ENCODE measurements around the gene UTP18.

UTP18 gene

GRCh38 chr17:51251010-51251409, 9.3 kb upstream of the UTP18 start:
- Histone ChIP-seq H3K4me2 (ENCODE audit: low read length) (no peak overlapping the region), H3K4me1 (ENCODE audit: low read length) (peaks cover 10% of the 10 kb centered on the region), H3K9ac (ENCODE audit: low read length) (no peak overlapping the region), H3K36me3 (replicated peaks; ENCODE audit: low read depth, low read length) (peaks cover 39% of the 10 kb centered on the region), H3K27ac (ENCODE audit: low read length) (no peak overlapping the region), H2AFZ (ENCODE audit: low read depth, low read length) (no peak overlapping the region), H3K9me3 (ENCODE audit: insufficient read depth, low read length) (no peaks in the 10 kb centered on the region), H3K27me3 (ENCODE audit: low read depth, low read length) (no peaks in the 10 kb centered on the region), H4K20me1 (ENCODE audit: insufficient read depth, low read length) (peaks cover 19% of the 10 kb centered on the region), H3K4me3 (ENCODE audit: low read length) (no peak overlapping the region), H3K79me2 (ENCODE audit: low read length) (peaks cover 61% of the 10 kb centered on the region)
- no peak for TF ChIP-seq EZH2phosphoT487 (IDR thresholded peaks at IDR 0.05; ENCODE audit: low read depth)
- TF ChIP-seq CTCF (IDR thresholded peaks at IDR 0.05; ENCODE audit: low read depth, low read length), result no peak

DNA sequence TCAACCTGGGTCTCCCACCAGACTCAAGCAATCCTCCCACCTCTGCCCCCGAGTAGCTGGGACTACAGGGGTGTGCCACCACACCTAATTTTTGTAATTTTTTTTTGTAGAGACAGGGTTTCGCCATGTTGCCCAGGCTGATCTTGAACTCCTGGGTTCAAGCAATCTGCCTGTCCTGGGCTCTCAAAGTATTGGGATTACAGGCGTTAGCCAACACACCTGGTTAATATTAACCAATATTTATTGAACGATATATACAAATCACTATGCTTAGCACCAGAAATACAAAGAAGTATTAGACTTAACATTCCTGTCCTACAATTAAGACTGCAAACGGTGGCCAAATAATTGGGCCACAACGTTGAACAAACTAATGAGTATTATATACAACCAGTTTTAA, 4.7 kb upstream of the UTP18 start:
- no peaks in the 10 kb centered on the region for H3K9me3 ChIP-seq (ENCODE audit: insufficient read depth, low read length)
- H3K4me1 ChIP-seq (ENCODE audit: low read length), result peaks cover 24% of the 10 kb centered on the region
- H3K27ac ChIP-seq (ENCODE audit: low read length), result no peak overlapping the region
- TF ChIP-seq EZH2phosphoT487 (IDR thresholded peaks at IDR 0.05; ENCODE audit: low read depth) (no peak), CTCF (IDR thresholded peaks at IDR 0.05; ENCODE audit: low read depth, low read length) (no peak)
- peaks cover 51% of the 10 kb centered on the region for H3K36me3 ChIP-seq (replicated peaks; ENCODE audit: low read depth, low read length)
- no peak overlapping the region for H3K4me3 ChIP-seq (ENCODE audit: low read length)
- H4K20me1 ChIP-seq (ENCODE audit: insufficient read depth, low read length), result peaks cover 39% of the 10 kb centered on the region
- H3K9ac ChIP-seq (ENCODE audit: low read length), result no peak overlapping the region
- no peak overlapping the region for H3K4me2 ChIP-seq (ENCODE audit: low read length)
- no peak overlapping the region for H2AFZ ChIP-seq (ENCODE audit: low read depth, low read length)
- H3K79me2 ChIP-seq (ENCODE audit: low read length), result peaks cover 96% of the 10 kb centered on the region
- H3K27me3 ChIP-seq (ENCODE audit: low read depth, low read length), result no peaks in the 10 kb centered on the region

DNA sequence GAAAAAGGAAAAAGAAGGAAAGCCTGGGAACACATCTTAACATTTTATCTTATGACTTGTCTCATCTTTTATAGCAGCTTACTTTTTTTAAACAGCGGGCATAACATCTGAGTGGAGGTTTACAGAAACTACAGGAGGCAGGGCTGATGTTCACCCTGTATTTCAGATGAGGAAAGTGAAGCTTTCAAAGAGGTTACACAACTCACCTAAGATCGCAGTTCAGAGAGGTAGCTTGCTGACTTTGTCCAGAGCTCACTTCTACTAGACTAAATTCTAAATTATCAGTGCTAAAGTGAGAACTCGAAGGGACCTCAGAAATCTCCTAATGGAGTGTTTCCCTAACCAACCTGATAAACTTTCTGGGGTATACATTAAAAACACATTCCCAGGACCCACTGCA, 4.2 kb upstream of the UTP18 start:
- peaks cover 97% of the 10 kb centered on the region for H3K79me2 ChIP-seq (ENCODE audit: low read length)
- H3K9ac ChIP-seq (ENCODE audit: low read length), result no peak overlapping the region
- H4K20me1 ChIP-seq (ENCODE audit: insufficient read depth, low read length), result peaks cover 40% of the 10 kb centered on the region
- H3K36me3 ChIP-seq (replicated peaks; ENCODE audit: low read depth, low read length), result peaks cover 48% of the 10 kb centered on the region
- H3K4me1 ChIP-seq (ENCODE audit: low read length), result peaks cover 24% of the 10 kb centered on the region
- H3K27ac ChIP-seq (ENCODE audit: low read length), result no peak overlapping the region
- H2AFZ ChIP-seq (ENCODE audit: low read depth, low read length), result no peak overlapping the region
- TF ChIP-seq CTCF (IDR thresholded peaks at IDR 0.05; ENCODE audit: low read depth, low read length) (no peak), EZH2phosphoT487 (IDR thresholded peaks at IDR 0.05; ENCODE audit: low read depth) (no peak)
- no peaks in the 10 kb centered on the region for H3K9me3 ChIP-seq (ENCODE audit: insufficient read depth, low read length)
- no peak overlapping the region for H3K4me3 ChIP-seq (ENCODE audit: low read length)
- H3K4me2 ChIP-seq (ENCODE audit: low read length), result no peak overlapping the region
- no peaks in the 10 kb centered on the region for H3K27me3 ChIP-seq (ENCODE audit: low read depth, low read length)

GRCh38 chr17:51257150-51258081, 2.9 kb upstream of the UTP18 start:
- Histone ChIP-seq H3K79me2 (ENCODE audit: low read length) (peaks cover 98% of the 10 kb centered on the region), H3K9me3 (ENCODE audit: insufficient read depth, low read length) (no peaks in the 10 kb centered on the region), H3K4me2 (ENCODE audit: low read length) (peak overlapping the region; percentile 94), H3K4me3 (ENCODE audit: low read length) (peak overlapping the region; percentile 98), H2AFZ (ENCODE audit: low read depth, low read length) (no peak overlapping the region), H3K9ac (ENCODE audit: low read length) (peak overlapping the region; percentile 93; the same call in 1 of the 2 replicates), H4K20me1 (ENCODE audit: insufficient read depth, low read length) (peaks cover 51% of the 10 kb centered on the region), H3K4me1 (ENCODE audit: low read length) (peaks cover 31% of the 10 kb centered on the region), H3K27me3 (ENCODE audit: low read depth, low read length) (no peaks in the 10 kb centered on the region), H3K27ac (ENCODE audit: low read length) (no peak overlapping the region), H3K36me3 (replicated peaks; ENCODE audit: low read depth, low read length) (peaks cover 41% of the 10 kb centered on the region)
- no peak for TF ChIP-seq CTCF (IDR thresholded peaks at IDR 0.05; ENCODE audit: low read depth, low read length)
- TF ChIP-seq EZH2phosphoT487 (IDR thresholded peaks at IDR 0.05; ENCODE audit: low read depth), result no peak
